GM10248 (cell line): Measurements from ENCODE around the gene CFAP300.

Experiments
- CTCF ChIA-PET: fragments of 300-600 bp; sonication (Branson Sonifier 250); formaldehyde crosslinking; extraction: SDS; loops from one replicate; lab custom pipeline; 2021; ENCODE audit warnings: antibody characterized with exemption; lab: Yijun Ruan, JAX
- POLR2A ChIA-PET: fragments of 350-650 bp; sonication (Branson Sonifier 250); formaldehyde crosslinking; extraction: SDS; loops from one replicate; lab custom pipeline; 2020; ENCODE audit warnings: antibody characterized with exemption; lab: Yijun Ruan, JAX
- DNase-seq: peaks from one replicate; pipeline ENCODE4 v3.0.0; 2012; ENCODE audit errors: extremely low spot score
- TF ChIP-seq, protein P1 (sequence below): IDR thresholded peaks from 2 replicates; pipeline ENCODE4 v1.5.1; 2012; ENCODE audit warnings: mild to moderate bottlenecking, low read depth; ENCODE audit errors: extremely low read depth, missing control alignments, control extremely low read depth

Gene CFAP300

DNA sequence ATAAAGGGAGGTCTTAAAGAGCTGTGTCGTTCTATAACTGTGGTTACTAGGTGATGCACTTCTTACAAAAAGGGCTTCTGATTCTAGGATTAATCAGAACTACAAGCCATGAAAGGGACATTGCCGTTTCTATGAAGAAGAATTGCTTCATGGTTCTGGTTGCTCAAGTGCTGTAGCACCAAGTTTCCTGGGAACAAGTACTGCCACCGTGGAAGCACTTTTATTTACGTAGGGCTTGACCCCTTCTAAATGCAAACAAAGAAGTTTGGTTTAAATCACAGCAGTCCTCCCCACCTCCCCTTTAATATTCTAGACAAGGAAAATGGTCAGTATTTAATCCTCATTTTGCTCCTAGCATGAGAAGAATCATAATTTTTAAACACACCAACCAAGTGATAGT, 72.8 kb downstream of the CFAP300 start:
- ChIA-PET CTCF (interaction anchor here (1.0 kb wide), 2 partner anchors 16 to 23 kb away, joined by 3 read pairs; no protein-coding TSS in a partner anchor), POLR2A (no interaction called here)
- TF ChIP-seq, protein P1, sequence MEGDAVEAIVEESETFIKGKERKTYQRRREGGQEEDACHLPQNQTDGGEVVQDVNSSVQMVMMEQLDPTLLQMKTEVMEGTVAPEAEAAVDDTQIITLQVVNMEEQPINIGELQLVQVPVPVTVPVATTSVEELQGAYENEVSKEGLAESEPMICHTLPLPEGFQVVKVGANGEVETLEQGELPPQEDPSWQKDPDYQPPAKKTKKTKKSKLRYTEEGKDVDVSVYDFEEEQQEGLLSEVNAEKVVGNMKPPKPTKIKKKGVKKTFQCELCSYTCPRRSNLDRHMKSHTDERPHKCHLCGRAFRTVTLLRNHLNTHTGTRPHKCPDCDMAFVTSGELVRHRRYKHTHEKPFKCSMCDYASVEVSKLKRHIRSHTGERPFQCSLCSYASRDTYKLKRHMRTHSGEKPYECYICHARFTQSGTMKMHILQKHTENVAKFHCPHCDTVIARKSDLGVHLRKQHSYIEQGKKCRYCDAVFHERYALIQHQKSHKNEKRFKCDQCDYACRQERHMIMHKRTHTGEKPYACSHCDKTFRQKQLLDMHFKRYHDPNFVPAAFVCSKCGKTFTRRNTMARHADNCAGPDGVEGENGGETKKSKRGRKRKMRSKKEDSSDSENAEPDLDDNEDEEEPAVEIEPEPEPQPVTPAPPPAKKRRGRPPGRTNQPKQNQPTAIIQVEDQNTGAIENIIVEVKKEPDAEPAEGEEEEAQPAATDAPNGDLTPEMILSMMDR: no peak
- DNase-seq: no peak

DNA sequence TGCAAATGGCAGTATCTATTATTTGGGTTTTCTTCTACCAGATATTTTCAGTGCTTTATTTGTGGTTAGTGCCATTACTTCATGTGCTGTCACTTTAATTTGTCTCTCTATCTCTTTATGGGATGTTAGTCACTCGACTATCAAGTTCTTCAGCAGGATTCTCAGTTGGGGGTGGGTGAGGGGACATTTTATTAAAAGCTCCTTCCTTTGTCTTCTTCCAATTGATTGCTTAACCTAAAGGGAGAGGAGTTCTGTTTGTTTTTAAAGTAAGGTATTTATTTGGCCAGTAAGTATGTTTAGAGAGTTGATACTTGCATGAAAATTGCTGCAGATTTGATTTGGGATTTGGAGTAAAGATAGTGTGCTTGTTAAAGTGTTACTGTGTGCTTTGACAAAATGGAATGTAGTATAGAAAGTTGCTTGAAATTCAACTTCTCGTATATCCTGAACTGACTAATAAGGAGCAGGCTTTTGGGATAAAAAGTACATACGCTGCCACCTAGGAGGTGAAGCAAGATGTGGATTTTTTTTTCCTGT, 73.3 kb downstream of the CFAP300 start:
- ChIA-PET POLR2A (no interaction called here), CTCF (interaction anchor here (1.0 kb wide), 1 partner anchor 23 kb away, joined by 3 read pairs; no protein-coding TSS in a partner anchor)
- DNase-seq: no peak
- TF ChIP-seq, protein P1: no peak

- POLR2A ChIA-PET: no interaction called here
Observed at GRCh38 chr11:102121329-102121728, 74.1 kb downstream of the CFAP300 start.

More at GRCh38 chr11:102121329-102121728, 74.1 kb downstream of the CFAP300 start:
- no peak for DNase-seq
- CTCF ChIA-PET: no interaction called here
- TF ChIP-seq, protein P1: no peak
